NCI-H526 treated with DMSO at 0.1 percent for 48 hours (cell line): ENCODE data around the gene PSMG4.

Experiments used
- DNase-seq: peaks from one replicate; lab custom pipeline; 2025; lab: John Stamatoyannopoulos, UW

Gene PSMG4

GRCh38 chr6:3276174-3277167, 17.7 kb downstream of the PSMG4 start:
- no peak for DNase-seq

- no peak for DNase-seq
These were observed 18.5 kb downstream of the PSMG4 start for GRCh38 chr6:3277251-3277650.

GRCh38 chr6:3277851-3278416, 19.2 kb downstream of the PSMG4 start:
- DNase-seq = no peak

- no peak for DNase-seq
These were observed 19.9 kb downstream of the PSMG4 start for GRCh38 chr6:3278691-3279090.

- no peak for DNase-seq
These were observed 21.3 kb downstream of the PSMG4 start for GRCh38 chr6:3280091-3280490.

- no peak for DNase-seq
These were observed 22.2 kb downstream of the PSMG4 start for GRCh38 chr6:3280866-3281465.

GRCh38 chr6:3281631-3282475, 23.1 kb downstream of the PSMG4 start:
- no peak for DNase-seq

- no peak for DNase-seq
These were observed 23.9 kb downstream of the PSMG4 start for GRCh38 chr6:3282476-3283236.

GRCh38 chr6:3283241-3283640, 24.5 kb downstream of the PSMG4 start:
- no peak for DNase-seq

GRCh38 chr6:3283641-3284435, 25.1 kb downstream of the PSMG4 start:
- DNase-seq = no peak

GRCh38 chr6:3284436-3284876, 25.7 kb downstream of the PSMG4 start:
- DNase-seq = no peak

GRCh38 chr6:3285049-3285639, 26.4 kb downstream of the PSMG4 start:
- no peak for DNase-seq

GRCh38 chr6:3285732-3286131, 27.0 kb downstream of the PSMG4 start:
- DNase-seq = no peak

- DNase-seq = no peak
These were observed 28.0 kb downstream of the PSMG4 start for GRCh38 chr6:3286641-3287171.

GRCh38 chr6:3287308-3287707, 28.6 kb downstream of the PSMG4 start:
- no peak for DNase-seq

GRCh38 chr6:3287976-3288707, 29.4 kb downstream of the PSMG4 start:
- no peak for DNase-seq

- DNase-seq = no peak
These were observed 30.2 kb downstream of the PSMG4 start for GRCh38 chr6:3288711-3289663.

- DNase-seq = no peak
These were observed 30.9 kb downstream of the PSMG4 start for GRCh38 chr6:3289664-3290055.
